Endothelial cell of umbilical vein (primary cell): Measurements from ENCODE around the gene TSPAN1. TPM values are rescaled to one million over a fixed set of nuclear protein-coding genes. Genes with fewer than 3 reads are reported as not detected.

Experiments
- BruUV-seq: library from RNA; stranded (reverse); fragments of 400-500 nt; replicated peaks from 2 replicates; lab custom pipeline; 2021; lab: Mats Ljungman, UMichigan
- CTCF ChIA-PET: fragments of 300-600, 350-600 bp; sonication (Branson Sonifier 250); formaldehyde crosslinking; loops from one replicate; lab custom pipeline; 2021; ENCODE audit warnings: antibody characterized with exemption, inconsistent platforms; lab: Charles Lee
- POLR2A ChIA-PET: fragments of 300-600, 350-600 bp; sonication (Branson Sonifier 250); formaldehyde crosslinking; loops from one replicate; lab custom pipeline; 2021; ENCODE audit warnings: antibody characterized with exemption, inconsistent platforms; lab: Charles Lee
- DNase-seq: peaks from one replicate; pipeline ENCODE4 v3.0.0-alpha.2; 2011; ENCODE audit warnings: low read depth, low spot score
- FAIRE-seq: peaks from 2 replicates; lab custom pipeline; 2011; peaks lifted over from hg19 to GRCh38; lab: Jason Lieb, UNC
- H2AFZ ChIP-seq: 2 replicates; pipeline ENCODE4 v1.6.0; 2012; ENCODE audit warnings: low read depth, low read length, control low read depth, inconsistent platforms
- H3K27ac ChIP-seq: 2 replicates; pipeline ENCODE4 v1.5.1; 2011; ENCODE audit warnings: low read depth, mild to moderate bottlenecking, control low read depth, low read length, moderate library complexity; ENCODE audit not compliant: insufficient read depth
- H3K27me3 ChIP-seq, 2 experiments: 2 replicates each; pipeline versions ENCODE4 v1.6.0 to v1.6.1; 2011; ENCODE audit warnings: low read length in 2 of 2, mixed read lengths in 1 of 2; ENCODE audit not compliant: control insufficient read depth in 2 of 2, insufficient read depth in 2 of 2
- H3K36me3 ChIP-seq, 2 experiments: 2 replicates in 1 of 2; 3 replicates in 1 of 2; pipeline ENCODE4 v1.5.1; 2011; ENCODE audit warnings: low read length in 2 of 2, mild to moderate bottlenecking in 1 of 2, moderate library complexity in 1 of 2; ENCODE audit not compliant: control insufficient read depth in 2 of 2, insufficient read depth in 2 of 2; ENCODE audit errors: extremely low read depth in 1 of 2
- H3K4me1 ChIP-seq: 3 replicates; pipeline ENCODE4 v1.5.1; 2011; ENCODE audit warnings: mild to moderate bottlenecking, low read length; ENCODE audit not compliant: control insufficient read depth, insufficient read depth; ENCODE audit errors: extremely low read depth
- H3K4me2 ChIP-seq: 2 replicates; pipeline ENCODE4 v1.6.1; 2011; ENCODE audit warnings: low read length, control low read depth, mixed read lengths; ENCODE audit not compliant: insufficient read depth
- H3K4me3 ChIP-seq, 3 experiments: fragments of 200-600 bp in 1 of 3; sonication (generic), shearing (Covaris generic) in 1 of 3; replicated peaks in 1 of 3; 2 replicates each; pipeline ENCODE4 v1.5.1; 2011 to 2016; ENCODE audit warnings: control low read depth in 3 of 3, low read length in 3 of 3, mild to moderate bottlenecking in 2 of 3, inconsistent platforms in 1 of 3, low read depth in 1 of 3, moderate library complexity in 1 of 3; ENCODE audit not compliant: insufficient read depth in 1 of 3
- H3K79me2 ChIP-seq: 2 replicates; pipeline ENCODE4 v1.6.0; 2012; ENCODE audit warnings: low read length, inconsistent platforms; ENCODE audit not compliant: control insufficient read depth, insufficient read depth
- H3K9ac ChIP-seq: replicated peaks from 2 replicates; pipeline ENCODE3; 2011; ENCODE audit warnings: low read length, control low read depth; ENCODE audit not compliant: insufficient read depth; ENCODE audit errors: extremely low read depth
- H3K9me1 ChIP-seq: replicated peaks from 3 replicates; pipeline ENCODE4 v1.6.0; 2011; ENCODE audit warnings: mild to moderate bottlenecking, low read length; ENCODE audit not compliant: control insufficient read depth, insufficient read depth; ENCODE audit errors: extremely low read depth
- H3K9me3 ChIP-seq: replicated peaks from 2 replicates; pipeline ENCODE4 v1.5.1; 2012; ENCODE audit warnings: low read length, inconsistent platforms; ENCODE audit not compliant: control insufficient read depth, insufficient read depth
- H4K20me1 ChIP-seq: replicated peaks from 2 replicates; pipeline ENCODE3; 2011; ENCODE audit warnings: mild to moderate bottlenecking, low read length; ENCODE audit not compliant: control insufficient read depth, insufficient read depth; ENCODE audit errors: extremely low read depth
- EZH2 ChIP-seq: IDR thresholded peaks from 2 replicates; pipeline ENCODE4 v1.6.1; 2012; ENCODE audit warnings: borderline replicate concordance, low read depth, mild to moderate bottlenecking, moderate library complexity, low read length, inconsistent platforms; ENCODE audit not compliant: severe bottlenecking
- FOS ChIP-seq: IDR thresholded peaks from 2 replicates; pipeline ENCODE4 v1.6.1; 2011; ENCODE audit warnings: mild to moderate bottlenecking, low read length, moderate library complexity, borderline replicate concordance; ENCODE audit not compliant: insufficient read depth
- GATA2 ChIP-seq: IDR thresholded peaks from 2 replicates; pipeline ENCODE4 v1.7.0; 2011; ENCODE audit warnings: low read depth, mild to moderate bottlenecking, moderate library complexity, mixed read lengths, low read length; ENCODE audit not compliant: insufficient read length, insufficient read depth
- JUN ChIP-seq: IDR thresholded peaks from 2 replicates; pipeline ENCODE4 v1.6.1; 2011; ENCODE audit warnings: borderline replicate concordance, low read depth; ENCODE audit not compliant: insufficient read length, insufficient read depth
- MYC ChIP-seq: IDR thresholded peaks from one replicate; pipeline ENCODE4 v1.6.1; 2011; ENCODE audit warnings: mild to moderate bottlenecking, low read depth, low read length
- POLR2A ChIP-seq: IDR thresholded peaks from 2 replicates; pipeline ENCODE4 v1.6.1; 2012; ENCODE audit warnings: low read depth, mild to moderate bottlenecking, control low read depth, low read length
- POLR2AphosphoS5 ChIP-seq: IDR thresholded peaks from 2 replicates; pipeline ENCODE4 v1.6.1; 2012; ENCODE audit warnings: low read depth, mild to moderate bottlenecking, control low read depth, low read length, moderate library complexity; ENCODE audit not compliant: insufficient read depth
- dilution Hi-C: fragments of 300-500 bp; cut with MboI; formaldehyde crosslinking; loops from one replicate; pipeline ENCODE4 v1.15.0; 2019; ENCODE audit warnings: low sequenced_read_pairs; ENCODE audit not compliant: extremely low pct_ligation_motif_present
- intact Hi-C: fragments of 100-400 bp; cut with micrococcal nuclease; formaldehyde crosslinking; loops from one replicate; pipeline ENCODE4 v1.10.0; 2022
- polyA plus RNA-seq, 4 experiments: library from polyadenylated mRNA; depleted of rRNA in 3 of 4; stranded (reverse) in 3 of 4; unstranded in 1 of 4; fragments of >200 nt; gene quantifications; 2 replicates each; pipeline versions ENCODE4 v1.2.1 to v1.2.3, GENCODE V29; 2011 to 2012; ENCODE audit warnings: missing spikeins in 1 of 4
- total RNA-seq: library from RNA; stranded (reverse); gene quantifications from 2 replicates; pipeline ENCODE4 v1.2.3, GENCODE V29; 2021
- TF ChIP-seq, protein P1 (sequence below): IDR thresholded peaks from 2 replicates; pipeline ENCODE4 v1.6.1; 2011; ENCODE audit not compliant: insufficient read depth, insufficient read length
- TF ChIP-seq, protein P2 (sequence below), 2 donors: IDR thresholded peaks; 1 replicate in 1 of 2; 2 replicates in 1 of 2; pipeline ENCODE4 v1.5.1; 2011; ENCODE audit warnings: low read length in 2 of 2, mild to moderate bottlenecking in 2 of 2, moderate library complexity in 2 of 2, control low read depth in 1 of 2, inconsistent platforms in 1 of 2, low read depth in 1 of 2; ENCODE audit not compliant: insufficient read depth in 1 of 2; ENCODE audit errors: extremely low read depth in 1 of 2

Gene TSPAN1
- total and polyA plus RNA-seq, 2 donors (not counting 3 experiments of a cell fraction or from before 2014, with no cell fraction given), result 0.65 to 0.88 TPM

DNA sequence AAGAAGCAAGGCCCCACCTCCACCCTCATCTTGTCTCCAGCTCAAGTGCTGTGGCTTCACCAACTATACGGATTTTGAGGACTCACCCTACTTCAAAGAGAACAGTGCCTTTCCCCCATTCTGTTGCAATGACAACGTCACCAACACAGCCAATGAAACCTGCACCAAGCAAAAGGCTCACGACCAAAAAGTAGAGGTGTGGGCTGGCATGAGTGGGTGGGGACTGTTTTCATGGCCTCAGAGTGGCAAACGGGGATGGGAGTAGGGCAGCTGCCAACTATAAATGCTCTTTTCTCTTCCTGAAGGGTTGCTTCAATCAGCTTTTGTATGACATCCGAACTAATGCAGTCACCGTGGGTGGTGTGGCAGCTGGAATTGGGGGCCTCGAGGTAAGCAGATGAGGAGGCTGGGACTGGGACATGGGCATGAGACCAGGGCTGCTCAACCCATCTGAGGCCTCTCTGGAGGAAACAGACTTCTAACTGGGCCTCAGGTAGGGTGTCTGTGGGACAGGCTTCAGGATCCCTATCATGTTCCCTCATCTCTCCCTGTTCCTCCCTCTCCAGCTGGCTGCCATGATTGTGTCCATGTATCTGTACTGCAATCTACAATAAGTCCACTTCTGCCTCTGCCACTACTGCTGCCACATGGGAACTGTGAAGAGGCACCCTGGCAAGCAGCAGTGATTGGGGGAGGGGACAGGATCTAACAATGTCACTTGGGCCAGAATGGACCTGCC, 10.2 kb downstream of the TSPAN1 start:
- TF ChIP-seq POLR2AphosphoS5, result no peak
- no peak for TF ChIP-seq EZH2
- TF ChIP-seq, protein P1, sequence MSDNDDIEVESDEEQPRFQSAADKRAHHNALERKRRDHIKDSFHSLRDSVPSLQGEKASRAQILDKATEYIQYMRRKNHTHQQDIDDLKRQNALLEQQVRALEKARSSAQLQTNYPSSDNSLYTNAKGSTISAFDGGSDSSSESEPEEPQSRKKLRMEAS, result no peak
- TF ChIP-seq MYC, result no peak
- TF ChIP-seq JUN, result no peak
- no peak for TF ChIP-seq GATA2
- TF ChIP-seq POLR2A, result no peak
- no peak for TF ChIP-seq FOS
- TF ChIP-seq, protein P2, sequence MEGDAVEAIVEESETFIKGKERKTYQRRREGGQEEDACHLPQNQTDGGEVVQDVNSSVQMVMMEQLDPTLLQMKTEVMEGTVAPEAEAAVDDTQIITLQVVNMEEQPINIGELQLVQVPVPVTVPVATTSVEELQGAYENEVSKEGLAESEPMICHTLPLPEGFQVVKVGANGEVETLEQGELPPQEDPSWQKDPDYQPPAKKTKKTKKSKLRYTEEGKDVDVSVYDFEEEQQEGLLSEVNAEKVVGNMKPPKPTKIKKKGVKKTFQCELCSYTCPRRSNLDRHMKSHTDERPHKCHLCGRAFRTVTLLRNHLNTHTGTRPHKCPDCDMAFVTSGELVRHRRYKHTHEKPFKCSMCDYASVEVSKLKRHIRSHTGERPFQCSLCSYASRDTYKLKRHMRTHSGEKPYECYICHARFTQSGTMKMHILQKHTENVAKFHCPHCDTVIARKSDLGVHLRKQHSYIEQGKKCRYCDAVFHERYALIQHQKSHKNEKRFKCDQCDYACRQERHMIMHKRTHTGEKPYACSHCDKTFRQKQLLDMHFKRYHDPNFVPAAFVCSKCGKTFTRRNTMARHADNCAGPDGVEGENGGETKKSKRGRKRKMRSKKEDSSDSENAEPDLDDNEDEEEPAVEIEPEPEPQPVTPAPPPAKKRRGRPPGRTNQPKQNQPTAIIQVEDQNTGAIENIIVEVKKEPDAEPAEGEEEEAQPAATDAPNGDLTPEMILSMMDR (IDR thresholded peaks at IDR 0.05; ENCODE audit: extremely low read depth in 1 of 2, insufficient read depth in 1 of 2, low read depth in 1 of 2, low read length in 2 of 2), result no peak
- Histone ChIP-seq H3K4me2 (no peak overlapping the region), H3K9me1 (no peaks in the 10 kb centered on the region), H3K36me3 (peaks cover 0 to 3% of the 10 kb centered on the region in 2 experiments), H3K27me3 (no peaks in the 10 kb centered on the region), H2AFZ (no peak overlapping the region), H3K9ac (no peak overlapping the region), H4K20me1 (no peaks in the 10 kb centered on the region), H3K4me3 (no peak overlapping the region), H3K79me2 (no peaks in the 10 kb centered on the region), H3K9me3 (no peaks in the 10 kb centered on the region), H3K4me1 (peaks cover 27% of the 10 kb centered on the region), H3K27ac (no peak overlapping the region)
- POLR2A ChIA-PET, result no interaction called here
- no TSS peak for BruUV-seq
- DNase-seq (no peak), FAIRE-seq (no peak)
- CTCF ChIA-PET, result interaction anchor here (1.5 kb wide), 1 partner anchor 36 kb away, joined by 3 read pairs; no protein-coding TSS in a partner anchor
- dilution Hi-C loops (loop anchor here (25.0 kb wide), 1 partner anchor 148 kb away; no protein-coding TSS in a partner anchor), intact Hi-C loops (loop anchor here (5.0 kb wide), 1 partner anchor 157 kb away; the partner anchor contains the start of gene NSUN4)
